Lung (tissue), 12 donors: ENCODE data around the gene CCDC71. TPM values are rescaled to one million over a fixed set of nuclear protein-coding genes. Genes with fewer than 3 reads are reported as not detected.

Experiments used
- ATAC-seq: fragments of 200-7000 bp; cut with Tn5 transposase; one replicate; pipeline ENCODE4 v1.9.1; 2020; ENCODE audit warnings: moderate number of reproducible peaks; ENCODE audit not compliant: insufficient read depth, low FRiP score
- DNase-seq, 3 donors: peaks; one replicate each; pipeline ENCODE4 v3.0.0-alpha.2; 2013 to 2017
- H3K27ac ChIP-seq, 2 donors: one replicate each; pipeline ENCODE4 v1.5.1; 2013; ENCODE audit warnings: mild to moderate bottlenecking in 2 of 2, moderate library complexity in 2 of 2, control low read depth in 1 of 2, inconsistent platforms in 1 of 2, low read depth in 1 of 2, low read length in 1 of 2
- H3K27me3 ChIP-seq, 3 donors: one replicate each; pipeline ENCODE4 v1.5.1; 2013; ENCODE audit warnings: low read length in 2 of 3; ENCODE audit not compliant: control insufficient read depth in 3 of 3, insufficient read depth in 3 of 3
- H3K36me3 ChIP-seq, 4 donors: one replicate each; pipeline ENCODE4 v1.5.1; 2013; ENCODE audit warnings: low read length in 4 of 4, mild to moderate bottlenecking in 1 of 4, moderate library complexity in 1 of 4; ENCODE audit not compliant: control insufficient read depth in 4 of 4, insufficient read depth in 4 of 4
- H3K4me1 ChIP-seq, 5 donors: one replicate each; pipeline ENCODE4 v1.5.1; 2013; ENCODE audit warnings: low read length in 5 of 5, mild to moderate bottlenecking in 2 of 5, moderate library complexity in 1 of 5; ENCODE audit not compliant: control insufficient read depth in 5 of 5, insufficient read depth in 5 of 5
- H3K4me3 ChIP-seq: one replicate; pipeline ENCODE4 v1.5.1; 2013; ENCODE audit warnings: mild to moderate bottlenecking, control low read depth, moderate library complexity
- H3K9ac ChIP-seq, 2 donors: one replicate each; pipeline ENCODE4 v1.5.1; 2013; ENCODE audit warnings: low read length in 2 of 2, control low read depth in 1 of 2; ENCODE audit not compliant: insufficient read depth in 1 of 2
- H3K9me3 ChIP-seq, 4 donors: one replicate each; pipeline ENCODE4 v1.5.1; 2013; ENCODE audit warnings: low read length in 3 of 4, mild to moderate bottlenecking in 1 of 4, moderate library complexity in 1 of 4; ENCODE audit not compliant: control insufficient read depth in 4 of 4, insufficient read depth in 3 of 4
- WGBS, 2 donors: extraction: QIAGEN DNeasy Blood & Tissue Kit; methylation state at CpG; one replicate each; pipeline ENCODE4 v1.1.7; 2013; 5-methylcytosine and 5-hydroxymethylcytosine counted together
- polyA plus RNA-seq, 2 donors: library from polyadenylated mRNA; stranded (reverse); fragments of 200-250 nt; gene quantifications; one replicate each; pipeline ENCODE4 v1.2.1, GENCODE V29; 2013
- total RNA-seq, 2 donors: library from RNA; depleted of rRNA in 1 of 2; stranded (reverse); fragments of >200 nt in 1 of 2; gene quantifications; one replicate each; pipeline ENCODE4 v1.2.1, GENCODE V29; 2014 to 2021
- TF ChIP-seq, protein P1 (sequence below): IDR thresholded peaks from 2 replicates; pipeline ENCODE4 v1.5.1; 2012; ENCODE audit warnings: mild to moderate bottlenecking; ENCODE audit errors: control extremely low read depth, extremely low read depth
- donor health status: control.
- donor health status: control.
- donor health status: Bipolar disorder and iron deficiency.
- donor health status: healthy.
- donor health status: DM: yes; HTN: yes; CAD: no.

CCDC71 gene
- total and polyA plus RNA-seq, 4 donors, result 13.9 to 29.3 (median 20.1) TPM

DNA sequence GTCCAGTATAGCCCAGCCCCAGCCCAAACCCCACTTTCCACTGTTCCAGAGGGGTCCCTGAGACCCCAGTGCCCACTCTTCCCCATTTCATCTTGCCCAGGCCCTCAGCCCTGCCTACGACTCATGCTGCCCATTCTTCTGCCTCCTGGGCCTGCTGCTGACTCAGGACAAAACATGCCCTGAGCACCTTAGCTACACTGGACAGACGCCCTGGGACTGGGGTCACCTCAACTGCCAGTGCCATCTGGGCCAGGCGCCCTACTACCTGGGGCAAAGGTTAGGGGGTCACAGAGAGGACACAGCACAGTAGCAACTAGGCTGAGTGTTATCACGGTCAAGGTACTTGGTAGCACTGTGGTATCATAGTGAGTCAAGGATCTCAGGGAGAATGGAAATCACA, 30.6 kb downstream of the CCDC71 start:
- DNase-seq (no peak), ATAC-seq (no peak)
- peaks cover 0 to 9% (median 8%) of the 10 kb centered on the region in 4 donors for H3K36me3 ChIP-seq
- no peak overlapping the region for H3K9ac ChIP-seq
- TF ChIP-seq, protein P1, sequence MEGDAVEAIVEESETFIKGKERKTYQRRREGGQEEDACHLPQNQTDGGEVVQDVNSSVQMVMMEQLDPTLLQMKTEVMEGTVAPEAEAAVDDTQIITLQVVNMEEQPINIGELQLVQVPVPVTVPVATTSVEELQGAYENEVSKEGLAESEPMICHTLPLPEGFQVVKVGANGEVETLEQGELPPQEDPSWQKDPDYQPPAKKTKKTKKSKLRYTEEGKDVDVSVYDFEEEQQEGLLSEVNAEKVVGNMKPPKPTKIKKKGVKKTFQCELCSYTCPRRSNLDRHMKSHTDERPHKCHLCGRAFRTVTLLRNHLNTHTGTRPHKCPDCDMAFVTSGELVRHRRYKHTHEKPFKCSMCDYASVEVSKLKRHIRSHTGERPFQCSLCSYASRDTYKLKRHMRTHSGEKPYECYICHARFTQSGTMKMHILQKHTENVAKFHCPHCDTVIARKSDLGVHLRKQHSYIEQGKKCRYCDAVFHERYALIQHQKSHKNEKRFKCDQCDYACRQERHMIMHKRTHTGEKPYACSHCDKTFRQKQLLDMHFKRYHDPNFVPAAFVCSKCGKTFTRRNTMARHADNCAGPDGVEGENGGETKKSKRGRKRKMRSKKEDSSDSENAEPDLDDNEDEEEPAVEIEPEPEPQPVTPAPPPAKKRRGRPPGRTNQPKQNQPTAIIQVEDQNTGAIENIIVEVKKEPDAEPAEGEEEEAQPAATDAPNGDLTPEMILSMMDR, result no peak
- H3K27me3 ChIP-seq, result no peaks in the 10 kb centered on the region
- H3K9me3 ChIP-seq, result no peaks in the 10 kb centered on the region
- no peak overlapping the region for H3K27ac ChIP-seq
- peaks cover 0 to 12% (median 9%) of the 10 kb centered on the region in 5 donors for H3K4me1 ChIP-seq
- no peak overlapping the region for H3K4me3 ChIP-seq
- WGBS, 2 donors, result 89% methylated on average over 4 of the region's 4 CpGs

DNA sequence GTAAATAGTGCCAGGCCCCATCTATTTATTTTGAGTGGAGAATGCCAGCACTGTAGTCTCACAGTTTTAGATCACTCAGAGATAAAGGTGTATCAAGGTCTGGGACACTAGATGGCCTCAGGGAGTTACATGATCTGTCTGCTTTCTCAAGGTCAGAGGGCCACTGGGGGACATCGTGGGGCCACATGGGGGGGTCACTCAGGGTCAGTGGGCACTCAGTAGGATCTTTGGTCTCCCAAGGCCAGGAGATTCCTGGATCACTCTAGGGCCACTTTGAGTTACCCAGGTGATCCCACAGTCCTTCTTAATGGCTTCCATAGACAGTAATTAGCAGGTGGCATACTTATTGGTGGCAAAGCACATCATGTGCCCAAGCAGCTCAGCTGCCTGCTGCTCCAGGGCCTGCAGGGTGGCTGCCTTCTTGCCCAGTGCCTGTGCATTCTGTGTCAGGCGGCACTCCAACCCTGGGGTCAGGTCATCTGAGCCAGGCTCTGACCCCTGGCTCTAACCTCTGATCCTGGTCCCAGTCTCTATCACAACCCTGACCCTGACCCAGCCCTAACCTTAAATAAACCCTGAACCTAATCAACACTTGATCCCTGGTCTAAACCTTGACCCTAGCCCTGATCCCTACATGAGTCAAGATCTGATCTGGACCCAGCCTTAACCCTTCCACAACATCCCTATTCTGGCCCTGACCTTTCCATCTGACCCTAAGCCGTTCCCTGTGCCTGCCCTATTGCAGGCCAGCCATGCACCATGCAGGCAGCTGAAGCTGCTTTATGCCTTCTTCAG, 31.5 kb downstream of the CCDC71 start:
- DNase-seq, result no peak
- Histone ChIP-seq H3K9me3 (no peaks in the 10 kb centered on the region), H3K4me3 (no peak overlapping the region), H3K27me3 (no peaks in the 10 kb centered on the region), H3K4me1 (peaks cover 0 to 12% (median 9%) of the 10 kb centered on the region in 5 donors), H3K9ac (no peak overlapping the region), H3K36me3 (peaks cover 0 to 12% (median 10%) of the 10 kb centered on the region in 4 donors), H3K27ac (peak overlapping the region in 1 of 2 donors; percentile 36)
- 63 to 80% methylated on average over 3 of the region's 3 CpGs for WGBS, 2 donors
- TF ChIP-seq, protein P1, result no peak
- no peak for ATAC-seq

DNA sequence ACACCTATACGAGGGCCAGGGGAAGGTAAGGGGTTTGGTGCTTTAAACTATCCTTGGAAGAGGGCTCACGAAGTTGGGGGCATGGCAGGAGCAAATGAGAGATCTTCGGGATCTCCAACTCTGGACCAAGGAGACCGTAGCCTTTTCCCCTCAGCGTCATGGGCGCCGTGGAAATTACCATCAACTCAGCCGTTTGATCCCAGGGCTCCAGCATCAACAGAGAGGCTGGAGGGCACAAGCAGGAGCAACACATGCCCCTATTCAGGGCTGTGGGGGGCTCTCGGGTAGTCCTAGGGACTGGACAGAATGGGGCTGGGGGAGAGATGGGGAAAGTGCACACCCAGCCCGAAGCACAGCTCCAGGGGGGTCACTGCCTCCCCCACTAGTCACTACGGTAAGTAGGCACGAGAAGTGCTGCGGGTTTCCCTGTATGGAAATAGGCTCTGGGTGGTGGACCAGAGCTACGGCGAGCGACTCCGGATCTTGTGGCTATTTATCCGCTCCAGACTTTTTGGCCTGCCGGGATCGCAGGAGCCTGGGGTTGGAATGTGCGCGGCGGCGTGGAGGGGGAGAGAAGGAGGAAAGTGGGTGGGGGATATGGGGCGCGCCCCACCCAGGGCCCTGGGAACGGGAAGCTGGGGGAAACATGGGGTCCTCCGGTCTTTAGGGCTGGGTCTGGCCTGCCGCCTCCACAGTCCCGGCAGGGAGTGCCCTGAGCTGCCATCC, 32.7 kb downstream of the CCDC71 start:
- DNase-seq, result peak; percentile 91 to 96 (median 93)
- WGBS, 2 donors, result 6 to 10% methylated on average over 28 to 30 of the region's 30 CpGs
- peaks cover 0 to 12% (median 9%) of the 10 kb centered on the region in 5 donors for H3K4me1 ChIP-seq
- no peaks in the 10 kb centered on the region for H3K27me3 ChIP-seq
- peak; percentile 88 for ATAC-seq
- TF ChIP-seq, protein P1, result no peak
- peak overlapping the region; percentile 55 to 58 for H3K9ac ChIP-seq
- H3K9me3 ChIP-seq, result no peaks in the 10 kb centered on the region
- H3K4me3 ChIP-seq, result peak overlapping the region; percentile 69
- H3K36me3 ChIP-seq, result peaks cover under 1 to 17% (median 11%) of the 10 kb centered on the region in 4 donors
- peak overlapping the region; percentile 88 to 91 for H3K27ac ChIP-seq
